Measurements from ENCODE around the gene MTRR.

DNA sequence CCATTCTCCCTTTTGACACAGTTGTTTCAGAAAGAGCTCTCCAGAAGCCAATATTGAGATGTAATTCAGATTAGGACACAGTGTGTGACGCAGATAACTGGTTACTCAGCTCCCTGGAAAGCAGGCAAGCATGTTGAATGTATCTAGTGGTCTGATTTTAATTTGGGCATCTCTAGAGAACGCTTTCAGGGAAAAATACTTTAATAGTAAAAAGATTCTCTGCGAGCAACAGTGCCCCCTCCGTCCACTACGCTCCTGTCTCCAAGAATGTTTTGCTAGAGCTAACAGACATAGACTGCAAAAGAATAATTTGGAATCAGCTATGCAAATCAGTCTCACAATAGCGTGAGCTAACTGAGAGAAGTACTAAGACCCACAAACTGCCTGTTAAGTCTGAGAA is 41.3 kb upstream of the MTRR start:
- TF ChIP-seq, protein P1, sequence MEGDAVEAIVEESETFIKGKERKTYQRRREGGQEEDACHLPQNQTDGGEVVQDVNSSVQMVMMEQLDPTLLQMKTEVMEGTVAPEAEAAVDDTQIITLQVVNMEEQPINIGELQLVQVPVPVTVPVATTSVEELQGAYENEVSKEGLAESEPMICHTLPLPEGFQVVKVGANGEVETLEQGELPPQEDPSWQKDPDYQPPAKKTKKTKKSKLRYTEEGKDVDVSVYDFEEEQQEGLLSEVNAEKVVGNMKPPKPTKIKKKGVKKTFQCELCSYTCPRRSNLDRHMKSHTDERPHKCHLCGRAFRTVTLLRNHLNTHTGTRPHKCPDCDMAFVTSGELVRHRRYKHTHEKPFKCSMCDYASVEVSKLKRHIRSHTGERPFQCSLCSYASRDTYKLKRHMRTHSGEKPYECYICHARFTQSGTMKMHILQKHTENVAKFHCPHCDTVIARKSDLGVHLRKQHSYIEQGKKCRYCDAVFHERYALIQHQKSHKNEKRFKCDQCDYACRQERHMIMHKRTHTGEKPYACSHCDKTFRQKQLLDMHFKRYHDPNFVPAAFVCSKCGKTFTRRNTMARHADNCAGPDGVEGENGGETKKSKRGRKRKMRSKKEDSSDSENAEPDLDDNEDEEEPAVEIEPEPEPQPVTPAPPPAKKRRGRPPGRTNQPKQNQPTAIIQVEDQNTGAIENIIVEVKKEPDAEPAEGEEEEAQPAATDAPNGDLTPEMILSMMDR (IDR thresholded peaks at IDR 0.05) = no peak
- TF ChIP-seq POLR2A (IDR thresholded peaks at IDR 0.05) = no peak

All from body of pancreas (tissue), 4 donors.